Breast epithelium (tissue), 3 donors: ENCODE data around the gene REG3G.

Experiments used
- CTCF ChIP-seq, 3 donors: fragments of 450-650 bp; IDR thresholded peaks; one replicate each; pipeline ENCODE4 v1.5.1; 2016 to 2017; ENCODE audit warnings: antibody characterized with exemption in 3 of 3, mild to moderate bottlenecking in 3 of 3, moderate library complexity in 3 of 3
- POLR2A ChIP-seq: fragments of 450-650 bp; IDR thresholded peaks from one replicate; pipeline ENCODE4 v1.6.1; 2016; ENCODE audit warnings: antibody characterized with exemption, mild to moderate bottlenecking, moderate library complexity

DNA sequence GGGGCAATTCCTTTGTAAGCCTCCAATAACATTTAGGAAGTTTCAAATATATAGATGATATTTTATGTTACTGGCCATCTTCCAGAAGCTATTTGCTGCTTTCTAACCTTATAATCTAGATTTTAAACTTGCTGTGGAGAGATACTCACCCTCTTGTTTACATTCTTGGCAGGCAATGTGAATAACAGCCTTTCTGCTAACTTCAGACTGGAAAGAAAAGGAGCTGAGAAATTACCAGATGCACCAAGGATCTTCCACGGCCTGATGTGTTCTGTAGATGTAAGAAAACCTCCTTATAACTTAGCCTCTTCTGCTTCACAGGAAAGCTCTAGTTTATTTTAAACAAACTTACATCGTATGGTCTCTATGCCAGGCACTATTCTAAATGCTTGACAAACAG is 45.6 kb downstream of the REG3G start:
- TF ChIP-seq CTCF (IDR thresholded peaks at IDR 0.05) = no peak
- no peak for TF ChIP-seq POLR2A
